Activated CD4-positive, alpha-beta memory T cell treated with anti-CD3 and anti-CD28 coated beads for 36 hours (primary cell): ENCODE results near the gene TTLL9. TPM values are rescaled to one million over a fixed set of nuclear protein-coding genes. Genes with fewer than 3 reads are reported as not detected.

ENCODE experiments used
- CTCF ChIA-PET: fragments of 350-600 bp; sonication (Branson Sonifier 250); formaldehyde crosslinking; loops from one replicate; lab custom pipeline; 2021; ENCODE audit warnings: antibody characterized with exemption, inconsistent platforms; lab: Charles Lee
- POLR2A ChIA-PET: fragments of 350-600 bp; sonication (Branson Sonifier 250); formaldehyde crosslinking; loops from one replicate; lab custom pipeline; 2021; ENCODE audit warnings: antibody characterized with exemption; lab: Charles Lee
- DNase-seq: peaks from one replicate; pipeline ENCODE4 v3.0.0-alpha.2; 2020
- H3K27ac Mint-ChIP-seq: one replicate; pipeline ENCODE4 v1.8.0; 2021; ENCODE audit warnings: mixed read lengths
- H3K27me3 Mint-ChIP-seq: one replicate; pipeline ENCODE4 v1.8.0; 2021; ENCODE audit warnings: mixed read lengths
- H3K36me3 Mint-ChIP-seq: one replicate; pipeline ENCODE4 v1.8.0; 2021; ENCODE audit warnings: mixed read lengths
- H3K4me1 Mint-ChIP-seq: one replicate; pipeline ENCODE4 v1.8.0; 2021; ENCODE audit warnings: low read depth, mixed read lengths
- H3K4me3 Mint-ChIP-seq: one replicate; pipeline ENCODE4 v1.8.0; 2021; ENCODE audit warnings: mild to moderate bottlenecking, mixed read lengths
- H3K9me3 Mint-ChIP-seq: one replicate; pipeline ENCODE4 v1.8.0; 2021; ENCODE audit warnings: mixed read lengths
- intact Hi-C: fragments of 100-400 bp; cut with micrococcal nuclease; formaldehyde crosslinking; loops from one replicate; pipeline ENCODE4 v1.15.1; 2023
- total RNA-seq, 2 experiments: library from RNA; stranded (reverse); gene quantifications; one replicate each; pipeline ENCODE4 v1.2.3, GENCODE V29; 2021

The TTLL9 gene
- total RNA-seq, 2 experiments from 2014 or later, result not detected

- POLR2A ChIA-PET, result no interaction called here
- Mint-ChIP-seq H3K36me3 (peaks cover 36% of the 10 kb centered on the region), H3K4me3 (no peak overlapping the region), H3K27ac (no peak overlapping the region), H3K4me1 (peaks cover 27% of the 10 kb centered on the region), H3K9me3 (no peaks in the 10 kb centered on the region), H3K27me3 (no peaks in the 10 kb centered on the region)
- DNase-seq, result peak; percentile 20
- intact Hi-C loops, result no loop called here
- CTCF ChIA-PET, result interaction anchor here (1.3 to 2.7 kb wide), 3 partner anchors 68 to 100 kb away, joined by 7 to 13 read pairs (median 8); no protein-coding TSS in a partner anchor
Observed at GRCh38 chr20:31948008-31948407, 77.6 kb downstream of the TTLL9 start.

DNA sequence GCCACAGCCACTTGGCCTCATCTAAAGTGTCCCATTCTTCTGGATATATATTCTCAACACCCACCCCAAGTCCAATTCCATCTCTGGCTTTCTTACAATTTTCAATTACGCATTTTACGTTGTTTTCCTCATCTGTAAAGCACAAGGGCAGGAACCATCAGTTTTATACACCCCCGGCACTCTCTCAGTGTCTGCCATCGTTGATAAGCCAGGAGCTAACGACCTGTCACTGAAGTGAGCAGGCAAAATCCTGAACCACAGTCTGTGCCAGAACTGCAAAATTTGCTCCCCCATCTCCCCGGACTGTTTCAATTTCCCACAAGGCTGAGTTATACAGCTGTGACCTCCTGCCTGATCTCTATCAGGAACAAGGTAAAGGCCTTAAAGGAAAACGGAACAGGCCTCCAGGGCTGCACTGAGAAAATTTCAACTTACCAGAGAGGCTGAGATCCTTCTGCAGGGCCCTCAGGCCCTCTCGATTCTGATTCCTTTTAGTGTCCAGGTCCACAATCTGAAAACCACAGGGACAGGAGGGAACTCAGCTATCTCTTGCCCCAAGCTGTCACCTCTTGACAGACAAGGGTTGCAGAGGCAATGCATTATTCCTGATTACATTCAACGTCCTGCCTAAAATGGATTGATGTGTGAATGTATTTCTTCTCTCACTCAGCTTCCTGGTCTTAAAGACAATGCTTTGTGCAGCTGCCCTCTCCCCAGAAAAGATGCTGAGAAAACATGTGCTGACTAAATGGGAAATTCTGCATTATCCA, 79.6 kb downstream of the TTLL9 start:
- Mint-ChIP-seq H3K27me3 (no peaks in the 10 kb centered on the region), H3K27ac (no peak overlapping the region), H3K4me1 (peaks cover 27% of the 10 kb centered on the region), H3K4me3 (peak overlapping the region; percentile 97), H3K9me3 (no peaks in the 10 kb centered on the region), H3K36me3 (peaks cover 30% of the 10 kb centered on the region)
- DNase-seq, result no peak
- intact Hi-C loops, result loop anchor here (2.0 to 10.0 kb wide), 2 partner anchors 85 to 159 kb away; partner anchors contain the start of gene TM9SF4
- ChIA-PET POLR2A (no interaction called here), CTCF (interaction anchor here (0.7 to 4.2 kb wide), 5 partner anchors 14 to 141 kb away, joined by 5 to 102 read pairs (median 20); no protein-coding TSS in a partner anchor)

GRCh38 chr20:31951203-31951529, 80.7 kb downstream of the TTLL9 start:
- DNase-seq, result no peak
- H3K4me3 Mint-ChIP-seq, result peak overlapping the region; percentile 97
- H3K9me3 Mint-ChIP-seq, result no peaks in the 10 kb centered on the region
- peaks cover 30% of the 10 kb centered on the region for H3K36me3 Mint-ChIP-seq
- peak overlapping the region; percentile 19 for H3K27ac Mint-ChIP-seq
- H3K27me3 Mint-ChIP-seq, result peaks cover 3% of the 10 kb centered on the region
- POLR2A ChIA-PET, result no interaction called here
- intact Hi-C loops, result loop anchor here (2.0 to 10.0 kb wide), 2 partner anchors 84 to 158 kb away; partner anchors contain the start of gene TM9SF4
- CTCF ChIA-PET, result interaction anchor here (0.7 to 4.2 kb wide), 17 partner anchors 9 to 140 kb away, joined by 3 to 102 read pairs (median 6); partner anchors contain the start of gene XKR7
- peaks cover 27% of the 10 kb centered on the region for H3K4me1 Mint-ChIP-seq

GRCh38 chr20:31951530-31952453, 81.4 kb downstream of the TTLL9 start, which contains the start of gene PDRG1:
Gene PDRG1, minus strand, starts transcription at chr20:31952046. Its CDS starts 85 bp downstream, at chr20:31951961.
- H3K9me3 Mint-ChIP-seq, result no peaks in the 10 kb centered on the region
- H3K27me3 Mint-ChIP-seq, result peaks cover 8% of the 10 kb centered on the region
- H3K27ac Mint-ChIP-seq, result peak within 1 kb of the TSS; percentile 90
- peak within 1 kb of the TSS; percentile 97 for H3K4me3 Mint-ChIP-seq
- peaks cover 25% of the 10 kb centered on the region for H3K36me3 Mint-ChIP-seq
- peaks cover 27% of the 10 kb centered on the region for H3K4me1 Mint-ChIP-seq
- ChIA-PET CTCF (interaction anchor here (0.6 to 4.2 kb wide), 33 partner anchors 8 to 144 kb away, joined by 3 to 102 read pairs (median 5); partner anchors contain the start of gene XKR7), POLR2A (interaction anchor here (1.3 kb wide), 1 partner anchor 10 kb away, joined by 6 read pairs; no protein-coding TSS in a partner anchor)
- intact Hi-C loops, result loop anchor here (1.0 to 10.0 kb wide), 5 partner anchors 72 to 157 kb away; partner anchors contain the start of gene TM9SF4
- DNase-seq, result peak; percentile 98

DNA sequence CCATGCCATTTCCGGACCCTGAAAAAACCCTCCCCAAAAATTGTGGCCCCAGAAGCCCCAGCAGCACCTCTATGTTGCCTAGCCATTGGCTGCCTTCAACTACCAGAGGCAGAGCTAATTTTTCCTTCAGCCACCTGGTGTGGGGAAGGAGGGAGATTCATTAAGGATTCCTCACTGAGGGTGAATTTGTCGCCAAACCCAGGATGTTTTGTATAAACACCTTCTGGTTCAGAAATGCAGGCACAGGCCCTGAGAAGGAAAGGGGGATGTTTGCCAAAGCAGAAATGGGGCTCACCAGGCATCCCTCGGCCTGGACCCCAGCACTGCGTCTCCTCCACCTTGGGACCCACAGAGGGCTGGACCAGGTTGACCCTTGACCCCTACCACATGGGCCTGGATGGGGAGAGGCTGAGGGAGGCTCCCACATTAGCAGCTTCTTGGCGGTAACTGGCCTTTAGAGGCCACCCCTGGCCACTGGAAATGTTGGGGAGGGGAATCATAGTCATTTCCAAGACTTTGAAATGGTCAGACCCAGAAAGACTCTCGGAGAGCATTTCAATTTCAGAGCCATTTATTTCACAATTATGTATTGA, 83.2 kb downstream of the TTLL9 start:
- Mint-ChIP-seq H3K27ac (no peak overlapping the region), H3K4me3 (no peak overlapping the region), H3K4me1 (peaks cover 27% of the 10 kb centered on the region), H3K9me3 (no peaks in the 10 kb centered on the region), H3K27me3 (peaks cover 9% of the 10 kb centered on the region), H3K36me3 (peaks cover 13% of the 10 kb centered on the region)
- DNase-seq, result no peak
- CTCF ChIA-PET, result interaction anchor here (1.2 to 4.2 kb wide), 6 partner anchors 78 to 139 kb away, joined by 3 to 102 read pairs (median 16); no protein-coding TSS in a partner anchor
- POLR2A ChIA-PET, result no interaction called here
- intact Hi-C loops, result loop anchor here (2.0 to 10.0 kb wide), 2 partner anchors 81 to 131 kb away; no protein-coding TSS in a partner anchor

DNA sequence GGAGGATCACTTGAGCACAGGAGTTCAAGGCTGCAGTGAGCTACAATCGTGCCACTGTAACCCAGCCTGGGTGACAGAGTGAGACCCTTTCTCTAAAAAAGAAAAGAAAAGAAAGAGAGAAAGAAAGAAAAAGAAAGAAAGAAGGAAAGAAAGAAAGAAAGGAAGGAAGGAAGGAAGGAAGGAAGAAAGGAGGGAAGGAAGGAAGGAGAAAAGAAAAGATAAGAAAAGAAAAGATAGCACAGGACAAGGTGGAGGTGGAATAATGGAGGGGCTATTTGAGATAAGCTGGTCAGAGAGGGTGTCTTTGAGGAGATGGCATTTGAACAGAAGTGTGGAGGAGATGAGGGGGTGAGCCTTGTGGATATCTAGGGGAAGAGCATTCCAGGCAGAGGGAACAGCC, 84.1 kb downstream of the TTLL9 start:
- no peak overlapping the region for H3K27ac Mint-ChIP-seq
- H3K36me3 Mint-ChIP-seq, result peaks cover 9% of the 10 kb centered on the region
- H3K4me3 Mint-ChIP-seq, result no peak overlapping the region
- H3K27me3 Mint-ChIP-seq, result peaks cover 13% of the 10 kb centered on the region
- no peaks in the 10 kb centered on the region for H3K9me3 Mint-ChIP-seq
- no peak for DNase-seq
- ChIA-PET CTCF (interaction anchor here (1.3 kb wide), 1 partner anchor 108 kb away, joined by 5 read pairs; no protein-coding TSS in a partner anchor), POLR2A (no interaction called here)
- intact Hi-C loops, result loop anchor here (10.0 kb wide), 1 partner anchor 80 kb away; no protein-coding TSS in a partner anchor
- H3K4me1 Mint-ChIP-seq, result peaks cover 23% of the 10 kb centered on the region

DNA sequence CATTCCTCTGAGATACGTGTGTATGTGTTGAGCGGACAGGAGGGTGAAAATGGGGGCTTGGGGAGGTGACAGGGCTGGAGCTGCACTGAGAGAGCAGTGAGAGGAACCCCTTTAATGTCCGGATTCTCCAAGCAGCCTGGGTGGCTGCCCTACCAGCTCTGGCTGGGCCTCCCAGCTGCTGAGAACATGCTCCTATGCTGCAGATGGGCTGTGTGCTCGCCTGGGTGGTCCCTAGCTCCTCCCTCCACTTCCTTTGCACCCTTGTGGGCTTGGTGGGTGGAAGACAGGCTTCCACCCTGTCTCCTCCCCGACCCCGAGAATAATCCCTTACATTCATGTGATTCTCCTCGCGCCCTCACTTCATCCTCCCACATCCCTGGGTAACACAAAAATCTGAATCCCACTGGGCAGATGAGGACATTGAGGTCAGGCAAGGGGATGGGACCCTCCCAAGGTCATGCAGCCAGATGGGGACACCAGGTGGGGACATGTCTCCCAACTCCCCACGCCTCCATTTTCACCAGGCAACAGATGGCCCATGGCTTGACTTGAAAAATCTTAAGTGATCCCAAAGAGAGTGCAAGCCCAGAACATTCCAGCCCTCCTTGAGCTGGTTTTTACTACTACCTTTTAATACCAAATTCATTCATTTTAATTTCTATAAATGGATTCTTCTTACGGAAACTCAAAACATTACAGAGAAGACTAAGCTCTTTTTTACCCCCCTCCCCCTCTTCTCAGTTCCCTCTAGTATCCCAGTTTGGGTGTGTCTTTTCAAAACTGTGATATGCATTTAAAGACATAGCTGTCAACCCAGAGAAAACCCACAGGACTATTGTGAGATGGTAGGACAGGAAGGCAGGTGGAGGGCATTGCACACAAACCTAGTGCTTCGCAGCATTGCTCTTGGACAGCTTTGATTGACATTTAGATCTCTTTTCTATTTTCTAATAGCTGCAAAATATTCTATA, 86.4 kb downstream of the TTLL9 start:
- no peaks in the 10 kb centered on the region for H3K9me3 Mint-ChIP-seq
- POLR2A ChIA-PET, result no interaction called here
- H3K4me1 Mint-ChIP-seq, result peaks cover 4% of the 10 kb centered on the region
- no peak overlapping the region for H3K27ac Mint-ChIP-seq
- H3K27me3 Mint-ChIP-seq, result peaks cover 16% of the 10 kb centered on the region
- H3K4me3 Mint-ChIP-seq, result no peak overlapping the region
- DNase-seq, result no peak
- H3K36me3 Mint-ChIP-seq, result peaks cover under 1% of the 10 kb centered on the region
- intact Hi-C loops, result loop anchor here (10.0 kb wide), 1 partner anchor 78 kb away; no protein-coding TSS in a partner anchor
- CTCF ChIA-PET, result interaction anchor here (1.0 to 1.1 kb wide), 2 partner anchors 104 to 110 kb away, joined by 3 to 6 read pairs; no protein-coding TSS in a partner anchor

DNA sequence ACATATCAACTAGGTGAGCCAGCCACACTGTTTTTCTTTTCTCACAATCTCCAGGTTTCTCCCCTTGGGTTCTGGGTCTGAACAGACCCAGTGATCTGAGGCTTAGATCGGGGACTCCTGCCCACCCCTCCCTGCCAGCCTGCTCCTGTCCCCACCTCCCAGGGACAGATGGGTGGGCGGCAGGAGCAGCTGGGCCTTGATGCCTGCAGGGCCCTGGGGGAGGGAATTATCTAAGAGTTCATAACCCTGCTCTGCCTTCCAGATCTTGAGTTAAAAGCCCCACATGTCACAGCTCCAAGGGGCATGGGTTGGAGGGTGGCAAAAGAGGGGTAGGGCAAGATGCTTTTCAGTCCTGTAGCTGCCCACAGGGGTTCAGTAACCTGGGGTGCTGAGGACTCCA, 92.3 kb downstream of the TTLL9 start:
- DNase-seq, result no peak
- no peaks in the 10 kb centered on the region for H3K9me3 Mint-ChIP-seq
- no peaks in the 10 kb centered on the region for H3K36me3 Mint-ChIP-seq
- CTCF ChIA-PET, result interaction anchor here (1.0 to 1.6 kb wide), 2 partner anchors 11 to 116 kb away, joined by 4 to 9 read pairs; partner anchors contain the start of gene PDRG1
- POLR2A ChIA-PET, result no interaction called here
- H3K27me3 Mint-ChIP-seq, result peaks cover 38% of the 10 kb centered on the region
- no peak overlapping the region for H3K27ac Mint-ChIP-seq
- intact Hi-C loops, result no loop called here
- H3K4me1 Mint-ChIP-seq, result peaks cover 3% of the 10 kb centered on the region
- H3K4me3 Mint-ChIP-seq, result no peak overlapping the region

DNA sequence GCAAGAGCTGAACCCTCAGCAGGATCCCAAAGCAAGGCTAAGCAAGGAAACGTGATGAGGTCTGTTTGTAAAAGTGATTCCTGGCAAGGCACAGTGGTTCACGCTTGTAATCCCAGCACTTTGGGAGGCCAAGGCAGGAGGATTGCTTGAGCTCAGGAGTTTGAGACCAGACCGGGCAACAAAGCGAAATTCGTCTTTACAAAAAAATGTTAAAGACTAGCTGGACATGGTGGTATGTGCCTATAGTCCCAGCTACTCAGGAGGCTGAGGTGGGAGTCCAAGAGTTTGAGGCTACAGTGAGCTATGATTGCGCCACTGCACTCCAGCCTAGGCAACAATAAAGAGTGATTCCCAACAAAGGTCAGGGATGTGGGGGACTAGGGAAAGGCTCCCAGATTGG, 93.5 kb downstream of the TTLL9 start:
- CTCF ChIA-PET, result interaction anchor here (0.7 to 1.6 kb wide), 3 partner anchors 12 to 141 kb away, joined by 3 to 9 read pairs (median 5); partner anchors contain the start of gene PDRG1
- H3K4me3 Mint-ChIP-seq, result no peak overlapping the region
- no peaks in the 10 kb centered on the region for H3K36me3 Mint-ChIP-seq
- POLR2A ChIA-PET, result no interaction called here
- DNase-seq, result no peak
- peaks cover 5% of the 10 kb centered on the region for H3K4me1 Mint-ChIP-seq
- no peaks in the 10 kb centered on the region for H3K9me3 Mint-ChIP-seq
- no peak overlapping the region for H3K27ac Mint-ChIP-seq
- intact Hi-C loops, result no loop called here
- H3K27me3 Mint-ChIP-seq, result peaks cover 39% of the 10 kb centered on the region

DNA sequence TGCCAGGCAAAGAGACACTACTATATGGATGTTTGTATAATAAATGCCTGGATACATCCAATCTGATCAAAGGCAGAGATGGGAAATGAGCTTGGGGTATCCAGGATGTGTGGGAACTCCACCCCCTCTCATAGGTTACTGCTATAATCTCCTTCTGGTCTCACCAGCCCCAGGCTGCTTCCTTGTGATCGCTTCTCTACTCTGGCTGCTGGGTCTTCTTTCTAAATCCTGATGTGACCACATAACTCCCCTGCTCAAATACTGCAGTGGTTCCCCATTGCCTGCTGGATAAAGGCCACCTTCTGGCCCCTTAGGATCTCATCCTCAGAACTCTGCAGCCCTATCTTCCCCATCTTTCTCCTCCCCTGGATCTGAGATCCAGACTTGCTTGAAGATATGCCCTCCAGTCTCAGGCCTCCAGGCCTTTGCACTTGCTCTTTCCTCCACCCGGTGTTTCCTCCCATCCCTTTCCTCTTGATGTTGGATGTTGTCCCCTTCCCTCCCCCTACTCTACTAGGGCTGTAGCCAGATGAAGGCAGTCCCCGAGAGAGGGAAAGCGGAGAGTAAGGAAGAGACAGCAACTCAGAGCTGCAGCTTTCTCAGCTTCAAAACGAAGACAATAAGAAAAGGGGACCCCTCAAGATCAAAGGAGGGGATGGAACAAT, 96.7 kb downstream of the TTLL9 start:
- ChIA-PET CTCF (interaction anchor here (1.2 to 2.0 kb wide), 2 partner anchors 16 to 120 kb away, joined by 5 to 6 read pairs; partner anchors contain the start of gene PDRG1), POLR2A (interaction anchor here (0.6 kb wide), 1 partner anchor 14 kb away, joined by 5 read pairs; no protein-coding TSS in a partner anchor)
- intact Hi-C loops, result no loop called here
- no peak overlapping the region for H3K27ac Mint-ChIP-seq
- peak overlapping the region; percentile 2 for H3K4me3 Mint-ChIP-seq
- peaks cover 51% of the 10 kb centered on the region for H3K27me3 Mint-ChIP-seq
- peaks cover 5% of the 10 kb centered on the region for H3K4me1 Mint-ChIP-seq
- no peaks in the 10 kb centered on the region for H3K36me3 Mint-ChIP-seq
- H3K9me3 Mint-ChIP-seq, result no peaks in the 10 kb centered on the region
- no peak for DNase-seq
